ENCODE results near the gene ZNHIT6. TPM values are rescaled to one million over a fixed set of nuclear protein-coding genes. Genes with fewer than 3 reads are reported as not detected.

Gene ZNHIT6
- total RNA-seq, 3 donors from 2014 or later (not counting 1 experiment from before 2014, with no cell fraction given) = 14.4 to 17.3 (median 14.8) TPM

DNA sequence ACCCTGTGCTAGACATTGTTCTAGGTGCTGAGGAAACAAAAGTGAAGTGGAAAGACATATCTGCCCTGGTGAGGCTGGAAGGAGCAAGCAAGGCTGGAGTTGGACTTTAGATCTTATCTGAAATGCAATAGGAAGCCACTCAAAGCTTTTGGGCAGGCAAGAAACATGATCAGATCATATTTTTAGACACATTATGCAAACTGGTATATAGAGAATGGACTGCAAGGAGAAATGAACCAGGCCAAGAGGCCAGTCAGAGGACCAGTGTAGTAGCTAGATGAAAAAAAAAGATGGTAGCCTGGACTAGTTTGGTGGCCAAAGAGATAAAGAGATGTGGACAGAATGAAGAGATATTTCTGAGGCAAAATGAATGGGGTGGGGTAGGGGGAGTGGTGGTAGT is 81.4 kb downstream of the ZNHIT6 start:
- no peak for ATAC-seq
- TF ChIP-seq, protein P1, sequence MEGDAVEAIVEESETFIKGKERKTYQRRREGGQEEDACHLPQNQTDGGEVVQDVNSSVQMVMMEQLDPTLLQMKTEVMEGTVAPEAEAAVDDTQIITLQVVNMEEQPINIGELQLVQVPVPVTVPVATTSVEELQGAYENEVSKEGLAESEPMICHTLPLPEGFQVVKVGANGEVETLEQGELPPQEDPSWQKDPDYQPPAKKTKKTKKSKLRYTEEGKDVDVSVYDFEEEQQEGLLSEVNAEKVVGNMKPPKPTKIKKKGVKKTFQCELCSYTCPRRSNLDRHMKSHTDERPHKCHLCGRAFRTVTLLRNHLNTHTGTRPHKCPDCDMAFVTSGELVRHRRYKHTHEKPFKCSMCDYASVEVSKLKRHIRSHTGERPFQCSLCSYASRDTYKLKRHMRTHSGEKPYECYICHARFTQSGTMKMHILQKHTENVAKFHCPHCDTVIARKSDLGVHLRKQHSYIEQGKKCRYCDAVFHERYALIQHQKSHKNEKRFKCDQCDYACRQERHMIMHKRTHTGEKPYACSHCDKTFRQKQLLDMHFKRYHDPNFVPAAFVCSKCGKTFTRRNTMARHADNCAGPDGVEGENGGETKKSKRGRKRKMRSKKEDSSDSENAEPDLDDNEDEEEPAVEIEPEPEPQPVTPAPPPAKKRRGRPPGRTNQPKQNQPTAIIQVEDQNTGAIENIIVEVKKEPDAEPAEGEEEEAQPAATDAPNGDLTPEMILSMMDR (IDR thresholded peaks at IDR 0.05) = no peak
- H3K9me3 Mint-ChIP-seq = peaks cover 8% of the 10 kb centered on the region in 2 donors
- H3K27ac ChIP-seq (ENCODE audit: low read length) = no peak overlapping the region
- no peaks in the 10 kb centered on the region for H3K4me1 ChIP-seq (ENCODE audit: control insufficient read depth, insufficient read depth, low read length)
- no peak overlapping the region for H3K4me3 Mint-ChIP-seq
- intact Hi-C loops (cut with micrococcal nuclease) = no loop called here
- no peaks in the 10 kb centered on the region for H3K27me3 ChIP-seq (ENCODE audit: control insufficient read depth, insufficient read depth, low read length)
- peaks cover 15% of the 10 kb centered on the region for H3K36me3 Mint-ChIP-seq
- H3K27ac Mint-ChIP-seq = no peak overlapping the region
- no peaks in the 10 kb centered on the region for H3K36me3 ChIP-seq (ENCODE audit: control insufficient read depth, insufficient read depth, low read length)
- no peaks in the 10 kb centered on the region for H3K27me3 Mint-ChIP-seq (ENCODE audit: low read depth in 2 of 2)
- peaks cover 4% of the 10 kb centered on the region for H3K9me3 ChIP-seq (ENCODE audit: control insufficient read depth, insufficient read depth, low read length)
- no peaks in the 10 kb centered on the region for H3K4me1 Mint-ChIP-seq
- H3K4me3 ChIP-seq (ENCODE audit: low read length) = no peak overlapping the region
- no peak for DNase-seq

DNA sequence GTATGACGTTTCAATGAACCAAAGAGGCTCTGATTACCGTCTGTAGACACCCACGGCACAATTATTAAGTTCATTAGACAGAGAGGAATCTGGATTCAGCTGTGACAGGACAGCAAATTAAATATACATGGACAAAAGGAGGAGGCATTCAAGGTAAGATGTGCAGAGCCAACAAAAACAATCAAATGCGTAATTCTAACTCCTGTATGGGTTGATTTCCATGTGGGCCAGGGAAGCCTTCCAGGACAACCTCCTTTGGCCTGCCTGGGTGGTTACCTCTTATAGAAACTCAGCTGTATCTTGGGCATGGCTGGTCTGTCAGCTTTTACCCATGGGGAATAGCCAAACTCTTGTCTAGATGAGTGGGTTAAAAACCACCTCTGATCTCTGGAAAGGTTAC is 83.9 kb downstream of the ZNHIT6 start:
- DNase-seq (no peak), ATAC-seq (no peak)
- no peaks in the 10 kb centered on the region for H3K36me3 ChIP-seq (ENCODE audit: control insufficient read depth, insufficient read depth, low read length)
- Mint-ChIP-seq H3K27me3 (ENCODE audit: low read depth in 2 of 2) (no peaks in the 10 kb centered on the region), H3K27ac (no peak overlapping the region), H3K36me3 (peaks cover 31% of the 10 kb centered on the region), H3K9me3 (peaks cover 14 to 16% of the 10 kb centered on the region in 2 donors), H3K4me3 (no peak overlapping the region), H3K4me1 (no peaks in the 10 kb centered on the region)
- H3K9me3 ChIP-seq (ENCODE audit: control insufficient read depth, insufficient read depth, low read length) = peaks cover 7% of the 10 kb centered on the region
- no peaks in the 10 kb centered on the region for H3K4me1 ChIP-seq (ENCODE audit: control insufficient read depth, insufficient read depth, low read length)
- TF ChIP-seq, protein P1 (IDR thresholded peaks at IDR 0.05) = no peak
- intact Hi-C loops (cut with micrococcal nuclease) = no loop called here
- no peak overlapping the region for H3K27ac ChIP-seq (ENCODE audit: low read length)
- no peaks in the 10 kb centered on the region for H3K27me3 ChIP-seq (ENCODE audit: control insufficient read depth, insufficient read depth, low read length)
- 95% methylated on average over 4 of the region's 4 CpGs for WGBS (ENCODE audit: insufficient coverage)
- H3K4me3 ChIP-seq (ENCODE audit: low read length) = no peak overlapping the region

DNA sequence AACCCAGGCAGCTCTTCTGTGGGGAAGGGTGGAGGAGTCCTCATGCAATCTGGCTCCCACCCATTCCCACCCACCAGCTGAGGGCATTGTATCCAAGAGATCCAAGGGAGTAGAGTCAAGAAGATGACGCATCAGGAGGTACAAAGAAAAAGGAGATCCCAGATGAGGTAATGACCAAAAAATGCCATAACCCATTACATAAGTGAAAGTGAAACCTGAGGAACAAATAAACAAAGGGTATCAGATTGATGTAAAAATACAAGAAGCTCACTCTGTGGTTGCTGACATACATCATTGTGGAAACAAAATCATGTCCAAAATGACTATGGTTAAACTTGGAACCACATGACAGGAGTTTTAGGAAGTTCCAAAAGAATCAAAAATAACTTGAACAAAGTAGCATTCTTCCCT is 85.2 kb downstream of the ZNHIT6 start:
- WGBS (ENCODE audit: insufficient coverage) = no CpG with 5 or more reads among the region's 1 CpG
- H3K27me3 Mint-ChIP-seq (ENCODE audit: low read depth in 2 of 2) = no peaks in the 10 kb centered on the region
- no peak for ATAC-seq
- peaks cover 25% of the 10 kb centered on the region for H3K36me3 Mint-ChIP-seq
- peaks cover 14 to 16% of the 10 kb centered on the region in 2 donors for H3K9me3 Mint-ChIP-seq
- DNase-seq = no peak
- no peak overlapping the region for H3K27ac Mint-ChIP-seq
- no peaks in the 10 kb centered on the region for H3K36me3 ChIP-seq (ENCODE audit: control insufficient read depth, insufficient read depth, low read length)
- intact Hi-C loops (cut with micrococcal nuclease) = no loop called here
- peaks cover 7% of the 10 kb centered on the region for H3K9me3 ChIP-seq (ENCODE audit: control insufficient read depth, insufficient read depth, low read length)
- TF ChIP-seq, protein P1 (IDR thresholded peaks at IDR 0.05) = no peak
- no peak overlapping the region for H3K27ac ChIP-seq (ENCODE audit: low read length)
- no peaks in the 10 kb centered on the region for H3K4me1 ChIP-seq (ENCODE audit: control insufficient read depth, insufficient read depth, low read length)
- H3K4me3 Mint-ChIP-seq = no peak overlapping the region
- H3K27me3 ChIP-seq (ENCODE audit: control insufficient read depth, insufficient read depth, low read length) = no peaks in the 10 kb centered on the region
- no peaks in the 10 kb centered on the region for H3K4me1 Mint-ChIP-seq
- no peak overlapping the region for H3K4me3 ChIP-seq (ENCODE audit: low read length)

DNA sequence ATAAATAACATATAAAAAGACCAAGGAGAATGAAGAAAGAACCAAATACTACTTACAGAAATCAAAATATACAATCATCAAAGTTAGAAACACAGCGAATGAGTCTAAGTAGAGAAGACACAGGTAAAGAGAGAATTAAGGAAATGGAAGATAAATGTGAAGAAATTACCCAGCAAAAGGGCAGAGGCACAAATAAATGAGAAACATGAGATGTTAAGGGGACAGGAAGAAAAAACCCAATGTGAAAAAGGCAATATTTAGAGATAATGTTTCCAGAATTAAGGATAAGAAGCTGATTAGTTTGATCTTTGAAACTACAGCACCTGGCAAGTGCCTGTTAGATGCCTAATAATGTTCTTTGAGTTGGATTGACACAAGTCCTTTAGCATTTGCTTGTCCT is 86.8 kb downstream of the ZNHIT6 start:
- peaks cover 3 to 5% of the 10 kb centered on the region in 2 donors for H3K27me3 Mint-ChIP-seq (ENCODE audit: low read depth in 2 of 2)
- H3K4me1 ChIP-seq (ENCODE audit: control insufficient read depth, insufficient read depth, low read length) = no peaks in the 10 kb centered on the region
- H3K4me3 Mint-ChIP-seq = no peak overlapping the region
- no peak overlapping the region for H3K27ac Mint-ChIP-seq
- 86% methylated on average over 1 of the region's 1 CpG for WGBS (ENCODE audit: insufficient coverage)
- ATAC-seq = no peak
- intact Hi-C loops (cut with micrococcal nuclease) = no loop called here
- H3K9me3 ChIP-seq (ENCODE audit: control insufficient read depth, insufficient read depth, low read length) = peaks cover 7% of the 10 kb centered on the region
- no peaks in the 10 kb centered on the region for H3K36me3 ChIP-seq (ENCODE audit: control insufficient read depth, insufficient read depth, low read length)
- peaks cover 12 to 16% of the 10 kb centered on the region in 2 donors for H3K9me3 Mint-ChIP-seq
- H3K27me3 ChIP-seq (ENCODE audit: control insufficient read depth, insufficient read depth, low read length) = no peaks in the 10 kb centered on the region
- H3K4me3 ChIP-seq (ENCODE audit: low read length) = no peak overlapping the region
- no peak overlapping the region for H3K27ac ChIP-seq (ENCODE audit: low read length)
- TF ChIP-seq, protein P1 (IDR thresholded peaks at IDR 0.05) = no peak
- no peaks in the 10 kb centered on the region for H3K4me1 Mint-ChIP-seq
- DNase-seq = no peak
- peaks cover 25% of the 10 kb centered on the region for H3K36me3 Mint-ChIP-seq

Data from natural killer cell (primary cell).